HG03565 (cell line): ENCODE measurements around the gene BEST1.
"Not testable (repeated sequence)": the region's sequence is repeated elsewhere in the genome, so short reads cannot be mapped to it uniquely, and the experiment has no call there.

Experiments used
- ATAC-seq: cut with Tn5 transposase; IDR thresholded peaks from one replicate; pipeline ENCODE4 v1.9.1; 2021; ENCODE audit warnings: mild to moderate bottlenecking, moderate library complexity; ENCODE audit not compliant: unreplicated experiment

Gene BEST1

DNA sequence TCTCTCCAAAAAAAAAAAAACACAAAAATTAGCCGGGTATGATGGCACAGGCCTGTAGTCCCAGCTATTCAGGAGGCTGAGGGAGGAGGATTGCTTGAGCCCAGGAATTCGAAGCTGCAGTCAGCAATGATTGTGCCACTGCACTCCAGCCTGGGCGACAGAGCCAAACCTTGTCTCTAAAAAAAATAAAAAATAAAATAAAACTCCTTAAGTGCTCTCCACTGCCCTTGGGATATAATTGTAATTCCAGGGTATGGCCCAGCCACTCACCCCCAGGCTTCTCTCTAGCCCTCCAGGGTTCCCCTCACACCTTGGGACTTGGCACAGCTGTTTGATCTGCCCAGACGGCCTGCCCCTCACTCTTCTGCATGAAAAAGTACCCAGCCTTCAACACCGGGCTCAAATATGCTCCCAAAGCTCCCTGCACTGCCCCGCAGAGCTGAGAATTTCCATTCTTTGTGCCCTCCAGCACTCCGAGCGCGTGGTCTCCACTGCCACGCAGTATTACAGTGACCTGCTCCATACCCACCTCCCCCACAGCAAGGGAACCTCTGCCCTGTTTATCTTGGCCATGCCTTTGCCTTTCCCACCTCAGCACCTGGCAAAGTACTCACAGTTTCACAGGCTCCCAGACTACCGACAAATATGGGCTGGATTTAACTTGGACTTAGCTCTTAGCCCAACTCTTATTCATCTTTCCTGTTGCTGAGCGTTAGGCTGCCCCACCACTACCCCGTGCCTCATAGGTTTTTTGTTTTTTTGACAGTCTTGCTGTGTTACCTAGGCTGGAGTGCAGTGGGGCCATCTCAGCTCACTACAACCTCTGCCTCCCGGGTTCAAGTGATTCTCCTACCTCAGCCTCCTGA lies 24.8 kb downstream of the BEST1 start:
- ATAC-seq: no peak

DNA sequence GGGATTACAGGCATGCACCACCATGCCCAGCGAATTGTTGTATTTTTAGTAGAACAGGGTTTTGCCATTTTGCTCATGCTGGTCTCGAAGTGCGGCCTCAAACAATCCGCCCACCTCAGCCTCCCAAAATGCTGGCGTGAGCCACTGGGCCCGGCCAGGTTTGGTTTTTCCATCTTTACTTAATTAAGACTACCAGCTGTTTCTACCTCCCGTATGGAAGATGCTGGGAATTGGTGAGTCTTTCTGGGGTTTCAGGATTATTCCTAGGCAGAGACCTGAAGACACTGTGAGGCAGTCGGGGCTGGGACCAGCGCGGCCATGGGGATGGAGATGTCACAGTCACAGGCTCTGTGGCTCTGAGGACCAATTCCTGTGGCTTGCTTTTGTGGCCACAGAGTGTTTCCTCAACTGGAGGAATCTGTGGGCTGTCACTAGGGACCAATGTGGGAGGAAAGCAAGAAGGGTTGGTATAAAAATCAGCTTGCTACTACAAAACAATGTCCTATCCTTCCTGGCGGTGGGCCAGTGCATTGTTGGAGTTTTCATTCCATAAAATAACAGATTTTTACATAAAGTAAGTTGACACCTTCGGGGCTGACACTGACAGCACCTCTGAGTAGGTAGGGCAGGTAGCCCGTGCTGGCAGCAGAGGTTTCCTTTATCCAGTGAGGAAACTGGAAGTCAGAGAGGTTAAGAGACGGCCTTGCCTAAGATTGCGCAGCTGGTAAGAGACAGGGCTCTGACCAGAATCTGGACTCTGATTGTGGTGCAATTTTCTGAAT lies 25.7 kb downstream of the BEST1 start:
- no peak for ATAC-seq

DNA sequence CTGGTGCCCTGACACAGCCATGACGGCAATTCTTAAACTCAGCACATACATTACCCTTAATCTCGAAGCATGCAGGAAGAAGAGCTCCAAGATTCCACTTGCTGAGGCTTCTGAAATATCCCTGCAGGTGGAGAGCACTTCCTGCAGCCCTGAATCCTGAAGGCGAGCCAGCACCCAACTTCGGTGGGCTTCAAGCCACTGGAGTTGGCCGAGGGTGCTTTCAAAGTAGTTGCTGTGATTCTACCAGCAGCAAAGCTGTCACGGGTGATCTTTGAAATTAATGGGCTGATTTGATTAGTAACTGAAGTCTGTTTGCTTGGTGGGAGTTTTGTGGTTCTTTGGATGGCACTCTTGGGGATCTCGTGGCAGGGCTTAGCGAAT lies 26.3 kb downstream of the BEST1 start:
- ATAC-seq: no peak

DNA sequence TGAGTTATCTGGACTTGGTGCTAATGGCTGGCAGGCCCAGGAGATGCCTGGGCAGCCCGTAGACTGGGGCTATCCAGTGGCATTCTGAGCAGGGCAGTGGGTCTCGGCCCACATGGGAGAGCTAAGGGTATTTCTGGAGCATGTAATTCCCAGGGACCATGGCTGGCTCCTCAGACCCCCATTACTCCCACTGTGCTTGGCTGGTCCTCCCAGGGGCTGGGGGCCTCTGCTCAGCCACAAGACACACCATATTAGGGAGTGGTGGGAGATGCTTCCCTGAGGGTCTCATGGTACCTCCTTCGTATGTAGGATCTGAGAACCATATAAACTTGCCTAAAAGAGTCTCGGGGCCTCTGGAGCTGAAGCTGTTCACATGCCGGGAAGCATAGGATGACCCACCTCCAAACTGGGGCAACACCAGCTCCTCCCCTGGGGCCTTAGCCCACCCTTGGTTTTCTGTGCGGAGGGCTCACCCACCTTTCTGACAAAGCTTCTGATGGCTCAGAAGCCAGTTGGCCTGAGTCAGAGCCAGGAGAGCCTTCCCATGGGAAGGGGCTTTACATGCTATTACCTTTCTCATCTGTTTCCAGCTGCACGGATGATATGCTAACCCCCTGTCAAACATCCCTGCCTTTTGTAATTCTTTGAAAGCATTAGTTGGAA lies 26.8 kb downstream of the BEST1 start:
- ATAC-seq: no peak

DNA sequence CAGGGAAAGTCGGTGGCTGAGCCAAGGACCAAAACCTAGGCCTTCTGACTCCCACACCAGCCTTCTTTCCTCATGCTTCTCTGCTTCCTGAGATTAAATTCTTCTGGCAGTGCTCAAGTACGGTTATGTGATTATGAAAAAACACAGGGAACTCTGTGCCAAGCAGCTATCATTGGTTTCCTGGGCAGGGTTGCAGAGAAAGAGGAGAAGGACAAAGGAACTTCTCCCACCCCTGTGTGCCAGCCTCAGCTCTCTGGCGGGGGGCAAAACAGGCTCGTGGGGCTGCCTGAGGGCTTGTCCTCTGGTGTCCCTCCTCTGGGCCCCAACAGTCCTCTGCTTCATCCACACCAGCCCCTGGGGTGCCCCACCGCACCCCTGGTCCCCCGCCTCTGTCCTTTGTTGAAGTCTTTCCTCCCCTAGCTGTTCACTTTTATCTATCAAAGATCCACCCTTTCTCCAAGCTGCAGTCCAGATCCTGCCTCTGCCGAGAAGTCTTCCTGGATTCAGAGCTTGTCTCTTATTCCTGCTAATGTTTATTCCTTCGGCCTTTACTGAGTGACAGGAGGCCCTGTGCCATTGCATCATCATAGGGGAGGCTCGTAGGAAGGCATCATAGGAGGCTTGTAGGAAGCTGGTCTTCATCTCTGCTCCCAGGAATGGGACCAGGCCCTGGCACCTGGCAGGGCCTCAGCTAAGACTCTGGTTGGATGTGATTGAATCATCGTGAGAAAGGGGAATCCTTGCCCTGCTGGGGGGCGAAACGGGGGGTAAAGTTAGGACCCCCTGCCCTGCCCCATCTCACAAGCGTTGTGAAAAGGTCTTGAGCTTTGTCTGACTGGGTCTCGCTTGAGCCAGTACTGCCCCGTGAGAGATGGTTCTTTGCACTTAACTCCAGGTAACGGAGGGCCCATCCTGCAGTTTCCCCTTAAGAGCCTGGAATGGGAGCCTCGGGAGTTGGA lies 28.8 kb downstream of the BEST1 start:
- ATAC-seq: no peak

DNA sequence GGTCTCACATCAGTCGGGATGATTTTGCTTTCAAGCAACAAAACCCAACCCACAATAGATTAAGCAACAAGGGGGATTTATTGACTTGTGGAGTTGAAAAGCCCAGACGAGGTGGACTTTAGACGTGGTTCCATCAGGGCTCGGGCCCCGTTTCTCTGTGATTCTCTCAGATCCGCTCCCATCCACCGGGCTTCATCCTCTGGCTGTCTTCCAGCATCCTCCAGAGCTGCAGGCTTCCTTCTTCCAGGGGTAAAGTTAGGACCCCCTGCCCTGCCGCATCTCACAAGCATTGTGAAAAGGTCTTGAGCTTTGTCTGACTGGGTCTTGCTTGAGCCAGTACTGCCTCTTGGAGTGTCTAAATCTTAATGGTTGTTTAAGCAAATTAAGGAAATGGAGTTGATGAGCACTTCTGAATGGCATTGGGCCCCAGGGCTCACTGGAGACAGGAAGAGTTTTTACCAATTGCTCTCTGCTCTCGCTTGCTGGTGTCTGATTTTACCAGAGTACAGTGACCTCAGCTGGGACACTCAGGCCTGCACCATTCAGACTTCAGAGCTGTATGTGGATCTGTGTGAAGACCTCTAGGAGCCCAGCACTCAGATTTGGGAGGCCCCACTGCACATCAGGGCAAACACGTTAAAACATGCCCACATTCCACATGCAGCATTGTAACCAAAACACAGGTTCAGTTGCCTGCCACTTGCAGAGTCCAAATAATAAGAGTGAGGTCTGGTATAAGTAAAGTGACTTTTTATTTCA lies 30.8 kb downstream of the BEST1 start:
- ATAC-seq: no peak

DNA sequence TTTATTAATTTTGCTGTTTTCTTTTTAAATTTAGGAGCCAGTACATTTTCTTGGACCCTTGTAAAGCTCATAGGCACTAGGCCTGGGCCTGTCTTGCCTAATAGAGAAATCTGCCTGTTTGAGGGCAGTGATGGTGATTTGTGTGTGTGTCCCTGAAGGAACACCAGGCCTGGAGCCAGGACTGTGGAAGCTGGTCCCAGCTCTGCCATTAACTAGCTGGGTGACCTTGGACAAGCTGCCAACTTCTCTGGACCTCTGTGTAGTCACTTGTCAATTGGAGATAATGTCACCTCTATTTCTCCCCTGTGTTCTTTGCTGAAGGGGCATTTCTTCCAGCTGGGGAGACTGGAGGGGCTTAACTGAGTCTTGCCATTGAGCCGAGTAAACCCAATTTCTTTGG lies 33.3 kb downstream of the BEST1 start:
- ATAC-seq: no peak

DNA sequence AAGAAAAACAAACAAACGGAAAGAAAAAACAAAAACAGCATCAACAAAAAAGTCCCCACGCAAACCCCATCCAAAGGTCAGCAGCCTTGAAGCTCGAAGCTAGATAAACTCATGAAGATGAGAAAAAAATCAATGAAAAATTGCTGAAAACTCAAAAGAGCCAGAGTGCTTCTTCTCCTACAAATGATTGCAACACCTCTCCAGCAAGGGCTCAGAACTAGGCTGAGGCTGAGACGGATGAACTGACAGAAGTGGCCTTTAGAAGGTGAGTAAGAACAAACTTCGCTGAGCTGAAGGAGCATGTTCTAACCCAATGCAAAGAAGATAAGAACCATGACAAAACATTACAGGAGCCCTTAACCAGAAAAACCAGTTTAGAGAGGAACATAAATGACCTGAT lies 35.7 kb downstream of the BEST1 start:
- ATAC-seq: no peak

DNA sequence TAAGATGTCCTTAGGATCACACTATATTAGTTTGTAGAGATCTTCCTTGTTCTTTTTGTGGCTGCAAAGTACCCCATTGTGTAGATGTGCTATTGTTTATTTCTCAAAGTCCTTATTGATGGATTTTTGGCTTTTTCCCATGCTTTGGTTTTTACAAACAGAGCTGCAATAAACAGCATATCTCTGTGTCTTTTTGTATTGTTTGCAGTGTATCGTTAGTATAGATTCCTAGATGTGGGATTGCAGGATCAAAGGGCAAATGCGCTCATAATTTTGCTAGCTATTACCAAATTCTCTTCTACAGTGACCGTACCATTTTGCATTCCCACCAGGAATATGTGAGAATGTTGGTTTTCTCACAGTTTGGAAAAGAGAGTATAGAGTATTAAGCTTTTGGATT lies 44.8 kb downstream of the BEST1 start:
- ATAC-seq: no peak

DNA sequence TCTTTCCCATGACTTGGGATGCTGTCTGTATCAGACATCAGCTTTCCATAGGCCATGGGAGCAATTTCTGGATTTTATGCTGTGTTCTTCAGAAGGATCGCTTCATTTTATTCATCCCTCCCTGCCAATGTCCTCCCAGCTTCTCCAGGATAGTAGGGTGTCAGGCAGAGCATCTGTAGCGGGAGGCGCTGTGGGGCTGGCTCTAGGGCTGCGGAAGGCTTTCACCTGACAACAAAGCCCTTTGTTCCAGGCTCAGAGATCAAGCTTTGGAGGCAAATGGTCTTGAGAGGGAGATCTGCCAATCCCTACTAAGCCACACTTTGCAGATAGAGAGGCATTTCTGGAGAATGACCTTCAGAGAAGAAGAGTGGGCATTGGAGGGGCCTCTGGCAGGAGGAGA lies 46.8 kb downstream of the BEST1 start:
- ATAC-seq: no peak

DNA sequence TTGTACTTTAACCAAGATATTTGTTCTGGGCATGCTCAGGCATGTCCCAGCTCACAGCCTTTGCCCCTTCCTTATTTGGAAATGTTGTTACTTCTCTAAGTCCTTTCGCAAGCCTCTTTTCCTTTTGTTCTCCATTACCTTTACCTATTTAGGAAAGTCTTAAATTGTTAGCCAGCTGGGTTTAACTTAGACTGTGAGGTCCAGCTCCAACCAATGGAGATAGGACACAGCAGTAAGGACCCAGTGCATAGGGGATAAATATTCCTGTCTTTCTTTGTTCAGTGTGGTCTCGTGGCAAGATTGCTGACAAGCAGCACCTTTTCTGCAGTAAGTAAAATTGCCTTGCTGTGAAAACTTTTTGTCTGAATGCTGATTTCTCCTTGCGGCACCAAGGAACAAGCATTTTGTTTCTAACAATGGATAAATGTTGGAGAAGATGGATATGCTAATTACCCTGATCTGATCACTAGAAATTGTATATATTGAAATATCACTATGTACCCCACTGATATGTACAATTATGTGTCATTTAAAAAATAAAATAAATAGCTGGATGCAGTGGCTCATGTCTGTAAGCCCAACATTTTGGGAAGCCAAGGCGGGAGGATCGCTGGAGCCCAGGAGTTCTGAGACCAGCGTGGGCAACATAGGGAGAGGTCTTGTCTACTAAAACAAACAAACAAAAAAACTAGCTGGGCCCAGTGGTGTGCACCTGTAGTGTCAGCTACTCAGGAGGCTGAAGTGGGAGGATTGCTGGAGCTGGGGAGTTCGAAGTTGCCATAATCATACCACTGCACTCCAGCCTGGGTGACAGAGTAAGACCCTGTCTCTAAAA lies 49.2 kb downstream of the BEST1 start:
- ATAC-seq: no peak

DNA sequence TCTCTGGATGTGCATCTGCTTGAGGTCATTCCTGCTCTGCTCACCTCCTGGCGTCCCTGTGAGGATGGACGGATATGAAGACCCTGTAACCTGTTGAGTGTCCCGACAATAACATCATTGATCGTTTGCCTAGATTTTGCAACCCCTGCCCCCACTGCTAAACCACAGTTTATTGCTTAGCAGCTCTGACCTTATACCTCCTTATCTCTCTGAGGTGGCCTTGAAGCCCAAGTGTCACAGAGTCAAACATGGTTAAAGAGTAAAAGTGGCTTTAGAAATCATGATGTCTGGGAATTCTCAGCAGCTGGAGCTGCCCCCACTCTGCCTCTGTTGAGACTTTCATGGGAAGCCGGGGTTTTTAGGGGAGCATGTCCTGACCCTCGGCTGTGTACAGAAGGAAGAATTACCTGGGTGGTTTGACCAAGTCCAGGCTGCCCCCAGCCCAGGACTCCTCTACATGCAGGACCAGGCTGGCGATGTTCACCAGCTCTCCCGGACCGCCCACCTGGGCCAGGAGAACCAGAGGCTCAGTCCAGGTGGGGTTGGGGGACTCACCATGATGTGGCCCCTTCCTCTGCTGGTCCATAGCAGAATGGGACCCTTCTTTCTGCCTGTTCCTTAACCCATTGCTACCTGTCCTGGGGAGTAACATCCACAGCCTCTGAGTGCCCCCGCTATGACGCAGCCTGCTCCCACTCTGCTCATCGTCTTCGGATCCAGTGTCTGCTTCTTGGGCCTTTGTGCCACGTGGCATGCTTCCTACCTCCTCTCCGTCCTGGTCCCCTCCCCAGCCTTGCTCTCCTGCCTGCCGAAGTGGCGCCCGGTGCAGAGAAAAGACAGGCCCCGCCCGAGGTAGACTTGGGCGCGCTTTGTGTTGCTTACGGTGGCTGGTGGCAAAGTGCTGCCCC lies 50.6 kb downstream of the BEST1 start:
- no peak for ATAC-seq

DNA sequence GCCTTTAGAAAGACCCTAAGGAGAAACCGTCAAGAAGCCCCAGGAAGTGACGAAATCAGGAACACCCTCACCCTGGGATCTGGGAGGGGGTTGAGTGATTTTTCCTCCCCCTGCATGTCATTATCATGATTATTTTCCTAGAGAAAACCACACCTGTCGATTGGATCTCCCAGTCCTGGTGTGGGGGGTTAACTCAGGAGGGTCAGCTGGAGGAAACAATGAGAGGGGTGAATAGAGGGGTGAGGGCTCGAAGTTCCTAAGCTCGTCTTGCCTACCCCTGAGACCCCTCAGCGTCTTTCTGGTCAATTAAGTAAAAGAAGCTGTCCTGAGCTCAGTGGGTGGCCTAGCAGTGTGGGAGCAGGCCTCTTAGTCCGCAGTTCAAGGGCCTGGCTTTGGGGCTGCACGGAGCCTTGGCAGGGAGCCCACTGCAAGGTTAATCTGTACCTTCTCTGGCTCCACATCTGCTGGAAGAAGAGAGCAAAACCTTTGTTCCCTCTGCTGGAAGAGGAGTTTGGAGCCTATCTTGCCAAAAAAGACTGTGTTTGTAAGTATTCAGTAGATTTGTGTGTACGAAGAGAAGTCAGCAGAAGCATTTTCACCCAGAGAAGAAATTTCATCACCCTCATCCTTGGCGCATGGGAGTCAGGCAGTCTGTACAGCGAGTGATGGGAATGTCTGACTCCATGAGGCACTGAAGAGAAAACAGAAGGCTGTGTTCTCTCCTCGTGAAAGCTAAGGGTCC lies 51.5 kb downstream of the BEST1 start:
- no peak for ATAC-seq

DNA sequence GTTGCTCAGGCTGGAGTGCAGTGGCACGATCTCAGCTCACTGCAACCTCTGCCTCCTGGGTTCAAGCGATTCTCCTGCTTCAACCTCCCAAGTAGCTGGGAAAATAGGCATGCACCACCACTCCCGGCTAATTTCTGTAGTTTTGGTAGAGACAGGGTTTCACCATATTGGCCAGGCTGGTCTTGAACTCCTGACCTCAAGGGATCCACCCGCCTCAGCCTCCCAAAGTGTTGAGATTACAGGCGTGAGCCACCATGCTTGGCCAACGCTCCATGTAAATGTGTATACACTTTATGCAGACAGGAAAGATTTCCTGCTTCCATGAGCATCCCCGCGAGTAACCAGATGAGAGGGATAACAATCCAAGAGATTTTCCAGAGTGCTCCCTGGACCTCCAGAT lies 52.1 kb downstream of the BEST1 start:
- ATAC-seq: not testable (repeated sequence)

DNA sequence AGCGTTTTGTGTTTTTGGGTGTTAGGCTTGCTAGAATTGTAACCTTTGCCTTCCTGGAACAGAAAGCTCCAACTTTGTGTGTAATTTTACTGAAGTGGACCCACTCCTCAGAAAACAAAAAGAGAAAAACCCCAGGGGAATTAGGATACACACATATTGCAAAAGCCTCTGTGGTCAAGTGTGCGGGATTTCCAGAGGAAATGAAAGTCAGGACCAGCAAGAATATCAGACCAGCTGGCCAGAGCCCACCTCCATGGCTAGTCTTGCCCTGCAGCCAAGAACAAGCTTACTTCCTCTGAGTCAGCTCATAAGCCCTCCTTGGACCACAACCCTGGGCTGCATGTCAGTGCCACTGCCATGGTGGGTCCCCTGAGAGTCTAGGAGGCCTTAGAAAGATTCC lies 54.3 kb downstream of the BEST1 start:
- no peak for ATAC-seq

DNA sequence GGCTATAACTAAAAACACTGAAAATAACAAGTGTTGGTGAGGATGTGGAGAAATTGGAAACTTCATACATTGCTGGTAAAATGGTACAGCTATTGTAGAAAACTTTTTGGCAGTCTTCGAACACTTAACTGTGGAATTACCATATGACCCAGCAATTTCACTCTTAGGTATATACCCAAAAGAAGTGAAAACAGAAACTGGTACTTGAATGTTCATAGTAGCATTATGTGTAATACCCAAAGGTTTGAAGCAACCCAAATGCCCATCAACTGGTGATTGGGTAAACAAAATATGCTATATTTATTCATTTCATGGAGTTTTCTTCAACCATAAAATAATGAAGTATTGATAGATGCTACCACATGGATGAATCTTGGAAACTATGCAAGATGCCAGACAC lies 58.0 kb downstream of the BEST1 start:
- ATAC-seq: no peak

DNA sequence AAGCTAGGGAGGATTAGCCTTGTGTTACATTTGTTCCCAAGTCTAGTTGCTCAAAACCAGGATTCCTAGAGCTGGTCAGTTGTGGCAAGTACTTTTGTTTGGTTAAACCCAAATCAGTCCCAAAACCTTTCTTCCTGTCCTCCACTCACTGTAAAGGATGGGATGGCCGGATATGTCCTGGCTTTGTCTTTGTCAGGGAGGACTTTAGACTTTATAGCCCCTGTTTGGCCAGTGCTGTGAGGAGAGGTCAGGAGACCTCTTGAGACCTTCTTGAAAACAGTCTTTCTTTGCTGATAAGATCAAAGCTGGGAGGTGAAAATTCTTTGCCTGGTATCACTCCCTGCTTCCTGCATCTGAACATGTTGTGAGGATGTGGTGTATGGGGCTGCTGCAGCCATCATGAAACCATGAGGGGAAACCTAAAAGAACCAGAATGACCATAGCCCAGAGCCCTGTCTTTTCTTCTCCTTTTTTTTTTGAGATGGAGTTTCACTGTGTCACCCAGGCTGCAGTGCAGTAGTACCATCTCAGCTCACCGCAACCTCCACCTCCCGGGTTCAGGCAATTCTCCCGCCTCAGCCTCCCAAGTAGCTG lies 60.9 kb downstream of the BEST1 start:
- no peak for ATAC-seq
